Heart left ventricle (tissue), 13 donors: ENCODE data around the gene TPST2.

Source experiments
- POLR2A ChIP-seq, 2 donors: fragments of 450-650 bp; IDR thresholded peaks; one replicate each; pipeline ENCODE4 v1.6.1; 2017; ENCODE audit warnings: antibody characterized with exemption in 2 of 2, mild to moderate bottlenecking in 2 of 2, moderate library complexity in 2 of 2
- TF ChIP-seq, protein P1 (sequence below), 12 donors: fragments of 200-600 bp; sonication (generic) in 4 of 12; IDR thresholded peaks; one replicate each; pipeline versions ENCODE4 v1.5.0 to v1.8.0; 2018 to 2022; ENCODE audit warnings: antibody characterized with exemption in 12 of 12, mild to moderate bottlenecking in 5 of 12
- donor health status: ischemic (EF 13 %, LVEDD 7.1; RV severe dilation, severe dysfunction).
- donor health status: DM: no; HTN: yes; CAD: no.
- donor health status: DM: no; HTN: no; CAD: no.
- donor health status: ischemic (EF 25% LVEDD 6.9; RV normal size, moderate dysfunction).
- donor health status: ischemic (EF 25% LVEDD 5.7; RV mildly dilated, moderate dysfunction).
- donor health status: ischemic (EF 35%, LVEDD 5.7; RV mildly dilated, moderate dysfunction).
- donor health status: nonischemic (EF 11% LVEDD 7.7; RV severe dilation, severe dysfunction).
- donor health status: DM: yes; HTN: yes; CAD: no.
- donor health status: PGD.
- donor health status: ischemic (EF 29% LVEDD 5.4; RV normal size, mild dysfunction).
- donor health status: nonischemic (EF 23%, LVEDD 6.1; RV moderate dilation, normal function).

DNA sequence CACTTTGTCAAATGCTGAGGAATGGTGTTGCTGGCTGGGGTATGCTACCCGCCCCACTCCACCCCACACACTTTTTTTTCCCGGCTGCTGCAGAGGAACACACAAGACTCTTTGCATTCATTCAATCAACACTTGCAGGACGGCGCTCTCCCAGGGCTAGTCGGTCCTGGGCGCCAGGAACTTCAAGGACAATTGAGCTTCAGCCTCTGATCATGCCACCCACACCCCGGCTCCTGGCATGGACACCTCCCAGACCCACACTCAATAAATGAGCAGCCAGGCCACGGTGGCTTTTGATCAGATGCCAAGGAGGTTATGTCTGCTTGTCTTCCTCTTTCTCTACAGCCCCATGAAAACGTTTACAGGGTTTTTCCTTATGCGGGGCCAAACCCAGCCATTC, 19.8 kb downstream of the TPST2 start:
- TF ChIP-seq, protein P1, sequence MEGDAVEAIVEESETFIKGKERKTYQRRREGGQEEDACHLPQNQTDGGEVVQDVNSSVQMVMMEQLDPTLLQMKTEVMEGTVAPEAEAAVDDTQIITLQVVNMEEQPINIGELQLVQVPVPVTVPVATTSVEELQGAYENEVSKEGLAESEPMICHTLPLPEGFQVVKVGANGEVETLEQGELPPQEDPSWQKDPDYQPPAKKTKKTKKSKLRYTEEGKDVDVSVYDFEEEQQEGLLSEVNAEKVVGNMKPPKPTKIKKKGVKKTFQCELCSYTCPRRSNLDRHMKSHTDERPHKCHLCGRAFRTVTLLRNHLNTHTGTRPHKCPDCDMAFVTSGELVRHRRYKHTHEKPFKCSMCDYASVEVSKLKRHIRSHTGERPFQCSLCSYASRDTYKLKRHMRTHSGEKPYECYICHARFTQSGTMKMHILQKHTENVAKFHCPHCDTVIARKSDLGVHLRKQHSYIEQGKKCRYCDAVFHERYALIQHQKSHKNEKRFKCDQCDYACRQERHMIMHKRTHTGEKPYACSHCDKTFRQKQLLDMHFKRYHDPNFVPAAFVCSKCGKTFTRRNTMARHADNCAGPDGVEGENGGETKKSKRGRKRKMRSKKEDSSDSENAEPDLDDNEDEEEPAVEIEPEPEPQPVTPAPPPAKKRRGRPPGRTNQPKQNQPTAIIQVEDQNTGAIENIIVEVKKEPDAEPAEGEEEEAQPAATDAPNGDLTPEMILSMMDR (IDR thresholded peaks at IDR 0.05), result no peak
- TF ChIP-seq POLR2A (IDR thresholded peaks at IDR 0.05), result no peak
